HCT116 (cell line): Measurements from ENCODE around the gene SPRR2D.

ENCODE experiments used
- EGR1 ChIP-seq: IDR thresholded peaks from 2 replicates; pipeline ENCODE4 v1.6.1; 2012; ENCODE audit warnings: low read depth
- ELF1 ChIP-seq: IDR thresholded peaks from 2 replicates; pipeline ENCODE4 v1.6.1; 2012; ENCODE audit warnings: low read depth, borderline replicate concordance
- FOSL1 ChIP-seq: IDR thresholded peaks from 2 replicates; pipeline ENCODE4 v1.6.1; 2012; ENCODE audit warnings: low read depth
- JUND ChIP-seq: IDR thresholded peaks from 2 replicates; pipeline ENCODE4 v1.6.1; 2012
- MAX ChIP-seq: IDR thresholded peaks from 2 replicates; pipeline ENCODE4 v1.6.1; 2012
- POLR2A ChIP-seq: IDR thresholded peaks from 2 replicates; pipeline ENCODE4 v1.7.0; 2011; ENCODE audit warnings: borderline replicate concordance; ENCODE audit not compliant: insufficient read depth, insufficient read length; ENCODE audit errors: extremely low read depth
- POLR2AphosphoS5 ChIP-seq: IDR thresholded peaks from 2 replicates; pipeline ENCODE4 v1.6.1; 2011; ENCODE audit warnings: mild to moderate bottlenecking, low read depth, low read length, moderate library complexity
- RAD21 ChIP-seq: IDR thresholded peaks from 2 replicates; pipeline ENCODE4 v1.6.1; 2012; ENCODE audit warnings: low read depth, mild to moderate bottlenecking
- SP1 ChIP-seq: IDR thresholded peaks from 2 replicates; pipeline ENCODE4 v1.6.1; 2012; ENCODE audit warnings: low read depth
- TCF7L2 ChIP-seq: IDR thresholded peaks from 2 replicates; pipeline ENCODE4 v1.7.0; 2011; ENCODE audit warnings: borderline replicate concordance, inconsistent platforms; ENCODE audit not compliant: insufficient read depth, insufficient read length; ENCODE audit errors: extremely low read depth
- ZNF274 ChIP-seq: fragments of 200-500 bp; sonication (Bioruptor generic); IDR thresholded peaks from 2 replicates; pipeline ENCODE4 v1.6.1; 2014; ENCODE audit warnings: mild to moderate bottlenecking, low read depth, low read length, inconsistent platforms
- TF ChIP-seq, protein P1 (sequence below), 3 experiments: fragments of 200-600 bp in 1 of 3; sonication (generic) in 1 of 3; IDR thresholded peaks in 2 of 3; conservative IDR thresholded peaks in 1 of 3; 2 replicates each; pipeline ENCODE4 v1.5.1; 2012 to 2017; ENCODE audit warnings: low read depth in 2 of 3, low read length in 2 of 3, antibody characterized with exemption in 1 of 3, borderline replicate concordance in 1 of 3, control low read depth in 1 of 3, mild to moderate bottlenecking in 1 of 3, mixed read lengths in 1 of 3, mixed run types in 1 of 3, moderate library complexity in 1 of 3; ENCODE audit not compliant: insufficient read depth in 1 of 3
- TF ChIP-seq, protein P2 (sequence below): IDR thresholded peaks from 2 replicates; pipeline ENCODE4 v1.6.1; 2012; ENCODE audit warnings: low read depth
- TF ChIP-seq, protein P3 (sequence below): IDR thresholded peaks from 2 replicates; pipeline ENCODE4 v1.6.1; 2012

DNA sequence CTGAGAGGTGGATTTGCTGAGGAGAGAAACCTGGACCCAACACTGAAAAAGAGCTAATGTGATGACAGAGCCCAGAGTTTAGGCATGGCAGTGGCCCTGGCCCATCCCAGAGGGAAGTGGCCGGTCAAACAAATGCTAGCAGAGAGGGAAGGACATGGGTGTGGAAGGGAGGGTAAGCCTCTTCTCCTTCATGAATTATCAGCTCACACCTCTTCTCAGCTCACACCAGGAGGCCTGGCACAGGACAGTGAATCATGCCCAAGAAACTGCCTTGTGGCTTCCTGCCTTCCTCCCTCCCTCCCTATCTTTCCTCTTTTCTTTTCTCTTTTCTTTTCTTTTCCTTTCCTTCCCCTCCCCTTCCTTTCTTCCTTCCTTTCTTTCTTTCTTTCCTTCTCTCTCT, 40.6 kb downstream of the SPRR2D start:
- TF ChIP-seq, protein P1, sequence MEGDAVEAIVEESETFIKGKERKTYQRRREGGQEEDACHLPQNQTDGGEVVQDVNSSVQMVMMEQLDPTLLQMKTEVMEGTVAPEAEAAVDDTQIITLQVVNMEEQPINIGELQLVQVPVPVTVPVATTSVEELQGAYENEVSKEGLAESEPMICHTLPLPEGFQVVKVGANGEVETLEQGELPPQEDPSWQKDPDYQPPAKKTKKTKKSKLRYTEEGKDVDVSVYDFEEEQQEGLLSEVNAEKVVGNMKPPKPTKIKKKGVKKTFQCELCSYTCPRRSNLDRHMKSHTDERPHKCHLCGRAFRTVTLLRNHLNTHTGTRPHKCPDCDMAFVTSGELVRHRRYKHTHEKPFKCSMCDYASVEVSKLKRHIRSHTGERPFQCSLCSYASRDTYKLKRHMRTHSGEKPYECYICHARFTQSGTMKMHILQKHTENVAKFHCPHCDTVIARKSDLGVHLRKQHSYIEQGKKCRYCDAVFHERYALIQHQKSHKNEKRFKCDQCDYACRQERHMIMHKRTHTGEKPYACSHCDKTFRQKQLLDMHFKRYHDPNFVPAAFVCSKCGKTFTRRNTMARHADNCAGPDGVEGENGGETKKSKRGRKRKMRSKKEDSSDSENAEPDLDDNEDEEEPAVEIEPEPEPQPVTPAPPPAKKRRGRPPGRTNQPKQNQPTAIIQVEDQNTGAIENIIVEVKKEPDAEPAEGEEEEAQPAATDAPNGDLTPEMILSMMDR (IDR thresholded peaks at IDR 0.05 in 2 of 3, conservative IDR thresholded peaks at IDR 0.05 in 1 of 3; ENCODE audit: borderline replicate concordance in 1 of 3, insufficient read depth in 1 of 3, low read depth in 2 of 3, low read length in 2 of 3): no peak
- no peak for TF ChIP-seq SP1
- TF ChIP-seq, protein P2, sequence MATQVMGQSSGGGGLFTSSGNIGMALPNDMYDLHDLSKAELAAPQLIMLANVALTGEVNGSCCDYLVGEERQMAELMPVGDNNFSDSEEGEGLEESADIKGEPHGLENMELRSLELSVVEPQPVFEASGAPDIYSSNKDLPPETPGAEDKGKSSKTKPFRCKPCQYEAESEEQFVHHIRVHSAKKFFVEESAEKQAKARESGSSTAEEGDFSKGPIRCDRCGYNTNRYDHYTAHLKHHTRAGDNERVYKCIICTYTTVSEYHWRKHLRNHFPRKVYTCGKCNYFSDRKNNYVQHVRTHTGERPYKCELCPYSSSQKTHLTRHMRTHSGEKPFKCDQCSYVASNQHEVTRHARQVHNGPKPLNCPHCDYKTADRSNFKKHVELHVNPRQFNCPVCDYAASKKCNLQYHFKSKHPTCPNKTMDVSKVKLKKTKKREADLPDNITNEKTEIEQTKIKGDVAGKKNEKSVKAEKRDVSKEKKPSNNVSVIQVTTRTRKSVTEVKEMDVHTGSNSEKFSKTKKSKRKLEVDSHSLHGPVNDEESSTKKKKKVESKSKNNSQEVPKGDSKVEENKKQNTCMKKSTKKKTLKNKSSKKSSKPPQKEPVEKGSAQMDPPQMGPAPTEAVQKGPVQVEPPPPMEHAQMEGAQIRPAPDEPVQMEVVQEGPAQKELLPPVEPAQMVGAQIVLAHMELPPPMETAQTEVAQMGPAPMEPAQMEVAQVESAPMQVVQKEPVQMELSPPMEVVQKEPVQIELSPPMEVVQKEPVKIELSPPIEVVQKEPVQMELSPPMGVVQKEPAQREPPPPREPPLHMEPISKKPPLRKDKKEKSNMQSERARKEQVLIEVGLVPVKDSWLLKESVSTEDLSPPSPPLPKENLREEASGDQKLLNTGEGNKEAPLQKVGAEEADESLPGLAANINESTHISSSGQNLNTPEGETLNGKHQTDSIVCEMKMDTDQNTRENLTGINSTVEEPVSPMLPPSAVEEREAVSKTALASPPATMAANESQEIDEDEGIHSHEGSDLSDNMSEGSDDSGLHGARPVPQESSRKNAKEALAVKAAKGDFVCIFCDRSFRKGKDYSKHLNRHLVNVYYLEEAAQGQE: no peak
- TF ChIP-seq FOSL1: no peak
- no peak for TF ChIP-seq JUND
- TF ChIP-seq POLR2A: no peak
- TF ChIP-seq MAX: no peak
- no peak for TF ChIP-seq EGR1
- TF ChIP-seq, protein P3, sequence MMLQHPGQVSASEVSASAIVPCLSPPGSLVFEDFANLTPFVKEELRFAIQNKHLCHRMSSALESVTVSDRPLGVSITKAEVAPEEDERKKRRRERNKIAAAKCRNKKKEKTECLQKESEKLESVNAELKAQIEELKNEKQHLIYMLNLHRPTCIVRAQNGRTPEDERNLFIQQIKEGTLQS: no peak
- no peak for TF ChIP-seq POLR2AphosphoS5
- TF ChIP-seq TCF7L2: no peak
- TF ChIP-seq RAD21: no peak
- TF ChIP-seq ZNF274: no peak
- TF ChIP-seq ELF1: no peak
